Peyer's patch (tissue), 4 donors: ENCODE data around the gene SMARCA2.

Source experiments
- CTCF ChIP-seq, 6 experiments: fragments of 450-650 bp in 4 of 6; fragments of 200-600 bp in 2 of 6; sonication (generic) in 1 of 6; IDR thresholded peaks; one replicate each; pipeline ENCODE4 v1.5.1; 2017 to 2019; ENCODE audit warnings: antibody characterized with exemption in 6 of 6, mild to moderate bottlenecking in 3 of 6, moderate library complexity in 1 of 6
- POLR2A ChIP-seq, 2 donors: fragments of 450-650 bp; IDR thresholded peaks; one replicate each; pipeline ENCODE4 v1.5.1; 2017; ENCODE audit warnings: antibody characterized with exemption in 2 of 2, mild to moderate bottlenecking in 2 of 2, moderate library complexity in 2 of 2

GRCh38 chr9:2000314-2000713 is 14.8 kb upstream of the SMARCA2 start:
- TF ChIP-seq CTCF (IDR thresholded peaks at IDR 0.05) = no peak
- TF ChIP-seq POLR2A (IDR thresholded peaks at IDR 0.05) = no peak
